Measurements from ENCODE around the gene HOXB5. TPM values are rescaled to one million over a fixed set of nuclear protein-coding genes. Genes with fewer than 3 reads are reported as not detected.

The HOXB5 gene
- total and polyA plus RNA-seq, 2 donors (not counting 1 experiment from before 2014, with no cell fraction given): not detected

- no peaks in the 10 kb centered on the region for H4K20me1 ChIP-seq (ENCODE audit: control insufficient read depth, insufficient read depth, low read length, poor library complexity, severe bottlenecking)
- H2AFZ ChIP-seq (ENCODE audit: insufficient read depth, low read depth, low read length, poor library complexity, severe bottlenecking): no peak overlapping the region
- no peak overlapping the region for H3K4me3 Mint-ChIP-seq
- H3K4me1 Mint-ChIP-seq: peaks cover 4% of the 10 kb centered on the region
- H3K4me2 ChIP-seq (replicated peaks; ENCODE audit: low read depth, low read length, poor library complexity, severe bottlenecking): no peak overlapping the region
- H3K9ac ChIP-seq (ENCODE audit: low read length): no peak overlapping the region
- H3K36me3 ChIP-seq (replicated peaks in 1 of 2; ENCODE audit: control extremely low read depth in 1 of 2, control insufficient read depth in 1 of 2, extremely low read depth in 1 of 2, insufficient read depth in 2 of 2, low read length in 1 of 2): no peaks in the 10 kb centered on the region
- intact Hi-C loops (cut with micrococcal nuclease): no loop called here
- no peak overlapping the region for H3K4me3 ChIP-seq (ENCODE audit: control extremely low read depth in 1 of 5, extremely low read depth in 1 of 5, insufficient read depth in 1 of 5, low read depth in 2 of 5, low read length in 4 of 5)
- no peaks in the 10 kb centered on the region for H3K9me3 Mint-ChIP-seq (ENCODE audit: insufficient read depth)
- ChIA-PET POLR2A (no interaction called here), CTCF (no interaction called here)
- DNase-seq (no peak), ATAC-seq (ENCODE audit: low read depth) (no peak)
- H3K4me1 ChIP-seq (ENCODE audit: control insufficient read depth in 2 of 2, insufficient read depth in 2 of 2, low read length in 2 of 2): peaks cover 0 to 4% of the 10 kb centered on the region in 2 donors
- H3K27ac ChIP-seq (ENCODE audit: low read length in 2 of 2): no peak overlapping the region
- H3K27ac Mint-ChIP-seq: no peak overlapping the region
- H3K79me2 ChIP-seq (ENCODE audit: control insufficient read depth, insufficient read depth, low read length): no peaks in the 10 kb centered on the region
- 96% methylated on average over 11 of the region's 16 CpGs for WGBS (ENCODE audit: insufficient coverage)
- H3K27me3 ChIP-seq (replicated peaks in 1 of 4; ENCODE audit: control extremely low read depth in 1 of 4, control insufficient read depth in 3 of 4, insufficient read depth in 4 of 4, low read length in 3 of 4): peaks cover 0 to 41% (median 12%) of the 10 kb centered on the region in 4 experiments
- TF ChIP-seq CTCF (IDR thresholded peaks at IDR 0.05) (no peak), EZH2 (IDR thresholded peaks at IDR 0.05; ENCODE audit: borderline replicate concordance, insufficient read depth, low read depth, low read length, poor library complexity, severe bottlenecking) (no peak)
- H3K27me3 Mint-ChIP-seq: peaks cover 33% of the 10 kb centered on the region
- peaks cover 0 to 5% (median 0%) of the 10 kb centered on the region in 3 donors for H3K9me3 ChIP-seq (ENCODE audit: control extremely low read depth in 1 of 3, control insufficient read depth in 2 of 3, insufficient read depth in 1 of 3, low read length in 2 of 3)
Measured at GRCh38 chr17:48559122-48559839, 34.3 kb downstream of the HOXB5 start.

GRCh38 chr17:48558831-48559121 is 34.8 kb downstream of the HOXB5 start:
- peaks cover 33% of the 10 kb centered on the region for H3K27me3 Mint-ChIP-seq
- peaks cover 0 to 5% (median 0%) of the 10 kb centered on the region in 3 donors for H3K9me3 ChIP-seq (ENCODE audit: control extremely low read depth in 1 of 3, control insufficient read depth in 2 of 3, insufficient read depth in 1 of 3, low read length in 2 of 3)
- WGBS (ENCODE audit: insufficient coverage): 93% methylated on average over 2 of the region's 2 CpGs
- no peaks in the 10 kb centered on the region for H3K36me3 ChIP-seq (replicated peaks in 1 of 2; ENCODE audit: control extremely low read depth in 1 of 2, control insufficient read depth in 1 of 2, extremely low read depth in 1 of 2, insufficient read depth in 2 of 2, low read length in 1 of 2)
- no peak overlapping the region for H3K27ac ChIP-seq (ENCODE audit: low read length in 2 of 2)
- peaks cover 0 to 4% of the 10 kb centered on the region in 2 donors for H3K4me1 ChIP-seq (ENCODE audit: control insufficient read depth in 2 of 2, insufficient read depth in 2 of 2, low read length in 2 of 2)
- intact Hi-C loops (cut with micrococcal nuclease): no loop called here
- no peak overlapping the region for H3K4me2 ChIP-seq (replicated peaks; ENCODE audit: low read depth, low read length, poor library complexity, severe bottlenecking)
- TF ChIP-seq EZH2 (IDR thresholded peaks at IDR 0.05; ENCODE audit: borderline replicate concordance, insufficient read depth, low read depth, low read length, poor library complexity, severe bottlenecking) (no peak), CTCF (IDR thresholded peaks at IDR 0.05) (no peak)
- H3K9me3 Mint-ChIP-seq (ENCODE audit: insufficient read depth): no peaks in the 10 kb centered on the region
- no peaks in the 10 kb centered on the region for H4K20me1 ChIP-seq (ENCODE audit: control insufficient read depth, insufficient read depth, low read length, poor library complexity, severe bottlenecking)
- no peak overlapping the region for H3K4me3 ChIP-seq (ENCODE audit: control extremely low read depth in 1 of 5, extremely low read depth in 1 of 5, insufficient read depth in 1 of 5, low read depth in 2 of 5, low read length in 4 of 5)
- H3K27me3 ChIP-seq (replicated peaks in 1 of 4; ENCODE audit: control extremely low read depth in 1 of 4, control insufficient read depth in 3 of 4, insufficient read depth in 4 of 4, low read length in 3 of 4): peaks cover 0 to 42% (median 12%) of the 10 kb centered on the region in 4 experiments
- ChIA-PET CTCF (no interaction called here), POLR2A (no interaction called here)
- peaks cover 4% of the 10 kb centered on the region for H3K4me1 Mint-ChIP-seq
- DNase-seq (no peak), ATAC-seq (ENCODE audit: low read depth) (no peak)
- no peak overlapping the region for H3K4me3 Mint-ChIP-seq
- H3K9ac ChIP-seq (ENCODE audit: low read length): no peak overlapping the region
- no peak overlapping the region for H2AFZ ChIP-seq (ENCODE audit: insufficient read depth, low read depth, low read length, poor library complexity, severe bottlenecking)
- H3K27ac Mint-ChIP-seq: no peak overlapping the region
- H3K79me2 ChIP-seq (ENCODE audit: control insufficient read depth, insufficient read depth, low read length): no peaks in the 10 kb centered on the region
